OCI-LY1 (cell line): ENCODE results near the gene MMAB.

Source experiments
- H2AFZ ChIP-seq: fragments of 200-600 bp; sonication (generic), shearing (Covaris generic); 2 replicates; pipeline ENCODE4 v1.6.0; 2014; ENCODE audit warnings: antibody characterized with exemption, mild to moderate bottlenecking, low read length
- H3F3A ChIP-seq: fragments of 200-600 bp; sonication (generic), shearing (Covaris generic); 2 replicates; pipeline ENCODE4 v1.6.0; 2014; ENCODE audit warnings: mild to moderate bottlenecking, antibody characterized with exemption, low read length, moderate library complexity; ENCODE audit not compliant: insufficient read depth
- H3K27ac ChIP-seq: fragments of 200-600 bp; sonication (generic); 2 replicates; pipeline ENCODE4 v1.5.1; 2014; ENCODE audit warnings: low read length, mixed run types, mild to moderate bottlenecking, low read depth; ENCODE audit not compliant: poor library complexity, severe bottlenecking
- H3K27me3 ChIP-seq: fragments of 200-600 bp; sonication (generic); 2 replicates; pipeline ENCODE4 v1.6.0; 2014; ENCODE audit warnings: antibody characterized with exemption, mild to moderate bottlenecking, low read length, moderate library complexity; ENCODE audit not compliant: insufficient read depth
- H3K36me3 ChIP-seq: fragments of 200-600 bp; sonication (generic); 2 replicates; pipeline ENCODE4 v1.6.1; 2014; ENCODE audit warnings: mild to moderate bottlenecking, antibody characterized with exemption, low read length, moderate library complexity, mixed read lengths; ENCODE audit not compliant: insufficient read depth
- H3K4me1 ChIP-seq: fragments of 200-600 bp; sonication (generic); 2 replicates; pipeline ENCODE4 v1.5.1; 2014; ENCODE audit warnings: mild to moderate bottlenecking, low read length, moderate library complexity; ENCODE audit not compliant: insufficient read depth, severe bottlenecking
- H3K4me2 ChIP-seq: fragments of 200-600 bp; sonication (generic), shearing (Covaris generic); 2 replicates; pipeline ENCODE4 v1.6.1; 2014; ENCODE audit warnings: low read length
- H3K4me3 ChIP-seq: fragments of 200-600 bp; sonication (generic); 2 replicates; pipeline ENCODE4 v1.5.1; 2014; ENCODE audit warnings: low read length, low read depth, mild to moderate bottlenecking, mixed read lengths; ENCODE audit not compliant: poor library complexity, severe bottlenecking
- H3K79me2 ChIP-seq: fragments of 200-600 bp; shearing (Covaris generic); 2 replicates; pipeline ENCODE4 v1.6.1; 2016; ENCODE audit warnings: mixed run types, low read length, mixed read lengths; ENCODE audit not compliant: insufficient read depth
- H3K9ac ChIP-seq: fragments of 200-600 bp; sonication (generic), shearing (Covaris generic); 2 replicates; pipeline ENCODE4 v1.6.1; 2014; ENCODE audit warnings: mild to moderate bottlenecking, low read length, mixed read lengths
- H3K9me2 ChIP-seq: fragments of 200-600 bp; sonication (generic), shearing (Covaris generic); 2 replicates; pipeline ENCODE4 v1.6.1; 2014; ENCODE audit warnings: low read depth, mild to moderate bottlenecking, low read length, mixed read lengths
- H3K9me3 ChIP-seq: fragments of 200-600 bp; shearing (Covaris generic); 2 replicates; pipeline ENCODE4 v1.6.1; 2014; ENCODE audit warnings: low read length, mixed read lengths
- H4K20me1 ChIP-seq: fragments of 200-600 bp; sonication (generic), shearing (Covaris generic); 2 replicates; pipeline ENCODE4 v1.6.0; 2016; ENCODE audit warnings: mild to moderate bottlenecking, low read length; ENCODE audit not compliant: insufficient read depth
- EZH2 ChIP-seq: fragments of 200-600 bp; sonication (generic), shearing (Covaris generic); IDR thresholded peaks from 2 replicates; pipeline ENCODE4 v1.8.0; 2017; ENCODE audit warnings: borderline replicate concordance, mixed run types, mild to moderate bottlenecking, antibody characterized with exemption, low read length, moderate library complexity, mixed read lengths
- TF ChIP-seq, protein P1 (sequence below): fragments of 200-600 bp; sonication (generic), shearing (Covaris generic); IDR thresholded peaks from 2 replicates; pipeline ENCODE4 v1.5.1; 2017; ENCODE audit warnings: mild to moderate bottlenecking, antibody characterized with exemption, low read length, moderate library complexity, mixed read lengths

MMAB gene

DNA sequence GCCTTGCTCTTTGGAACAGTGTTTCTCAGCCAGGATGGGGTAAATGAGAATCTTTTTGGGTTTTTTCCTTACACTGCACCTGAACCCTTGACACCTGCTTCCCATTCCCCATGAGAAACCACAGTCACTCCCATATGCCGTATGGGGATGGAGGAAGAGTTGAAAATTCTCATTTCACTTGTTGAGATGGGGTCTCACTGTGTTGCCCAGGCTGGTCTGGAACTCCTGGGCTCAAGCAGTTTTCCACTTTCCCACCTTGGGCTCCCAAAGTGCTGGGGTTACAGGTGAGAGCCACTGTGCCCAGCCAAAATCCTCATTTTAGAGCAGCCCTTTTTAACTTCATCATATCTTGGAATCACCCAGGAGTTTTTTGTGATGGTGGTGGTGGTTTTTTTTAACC, 4.0 kb upstream of the MMAB start:
- Histone ChIP-seq H3K27me3 (no peaks in the 10 kb centered on the region), H3K4me1 (peaks cover 19% of the 10 kb centered on the region), H3K9me2 (no peaks in the 10 kb centered on the region), H3K79me2 (no peaks in the 10 kb centered on the region), H3K4me2 (no peak overlapping the region), H3K9ac (no peak overlapping the region), H3F3A (no peaks in the 10 kb centered on the region), H3K9me3 (no peaks in the 10 kb centered on the region), H3K36me3 (peaks cover 36% of the 10 kb centered on the region), H4K20me1 (no peaks in the 10 kb centered on the region), H2AFZ (no peak overlapping the region), H3K4me3 (no peak overlapping the region), H3K27ac (no peak overlapping the region)
- no peak for TF ChIP-seq EZH2
- TF ChIP-seq, protein P1, sequence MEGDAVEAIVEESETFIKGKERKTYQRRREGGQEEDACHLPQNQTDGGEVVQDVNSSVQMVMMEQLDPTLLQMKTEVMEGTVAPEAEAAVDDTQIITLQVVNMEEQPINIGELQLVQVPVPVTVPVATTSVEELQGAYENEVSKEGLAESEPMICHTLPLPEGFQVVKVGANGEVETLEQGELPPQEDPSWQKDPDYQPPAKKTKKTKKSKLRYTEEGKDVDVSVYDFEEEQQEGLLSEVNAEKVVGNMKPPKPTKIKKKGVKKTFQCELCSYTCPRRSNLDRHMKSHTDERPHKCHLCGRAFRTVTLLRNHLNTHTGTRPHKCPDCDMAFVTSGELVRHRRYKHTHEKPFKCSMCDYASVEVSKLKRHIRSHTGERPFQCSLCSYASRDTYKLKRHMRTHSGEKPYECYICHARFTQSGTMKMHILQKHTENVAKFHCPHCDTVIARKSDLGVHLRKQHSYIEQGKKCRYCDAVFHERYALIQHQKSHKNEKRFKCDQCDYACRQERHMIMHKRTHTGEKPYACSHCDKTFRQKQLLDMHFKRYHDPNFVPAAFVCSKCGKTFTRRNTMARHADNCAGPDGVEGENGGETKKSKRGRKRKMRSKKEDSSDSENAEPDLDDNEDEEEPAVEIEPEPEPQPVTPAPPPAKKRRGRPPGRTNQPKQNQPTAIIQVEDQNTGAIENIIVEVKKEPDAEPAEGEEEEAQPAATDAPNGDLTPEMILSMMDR = no peak

DNA sequence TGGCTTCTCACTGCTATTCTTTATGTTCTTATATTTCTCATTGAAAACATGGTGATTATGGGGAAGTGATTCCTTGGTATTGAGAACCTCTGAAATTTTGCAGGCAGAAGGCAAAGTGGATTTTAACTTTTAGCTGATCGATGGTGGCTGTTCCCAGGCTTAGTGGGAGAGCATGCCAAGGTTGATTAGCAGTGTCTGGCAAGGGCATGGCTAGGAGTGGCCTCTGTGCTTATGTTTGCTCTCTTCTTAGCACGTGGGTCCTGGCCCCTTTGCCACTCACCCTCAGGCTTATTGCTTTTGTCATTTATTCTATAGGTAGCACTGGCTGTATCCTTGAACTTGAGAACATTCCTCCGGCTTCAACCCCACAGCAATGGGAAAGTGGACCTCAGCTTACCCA, 2.4 kb upstream of the MMAB start:
- Histone ChIP-seq H4K20me1 (no peaks in the 10 kb centered on the region), H3K4me1 (peaks cover 19% of the 10 kb centered on the region), H3K4me2 (no peak overlapping the region), H3K27ac (no peak overlapping the region), H2AFZ (no peak overlapping the region), H3F3A (no peaks in the 10 kb centered on the region), H3K36me3 (peaks cover 32% of the 10 kb centered on the region), H3K9ac (no peak overlapping the region), H3K9me2 (no peaks in the 10 kb centered on the region), H3K4me3 (no peak overlapping the region), H3K79me2 (no peaks in the 10 kb centered on the region), H3K9me3 (no peaks in the 10 kb centered on the region), H3K27me3 (no peaks in the 10 kb centered on the region)
- TF ChIP-seq EZH2 = no peak
- TF ChIP-seq, protein P1 = no peak

- peaks cover 24% of the 10 kb centered on the region for H3K36me3 ChIP-seq
Observed at GRCh38 chr12:109573914-109574244, 575 bp upstream of the MMAB start.

More at GRCh38 chr12:109573914-109574244, 575 bp upstream of the MMAB start:
- Histone ChIP-seq H2AFZ (no peak overlapping the region), H3K9ac (peak overlapping the region; percentile 92), H3K27me3 (no peaks in the 10 kb centered on the region), H3F3A (no peaks in the 10 kb centered on the region), H3K4me2 (peak overlapping the region; percentile 95), H3K9me2 (no peaks in the 10 kb centered on the region), H3K79me2 (no peaks in the 10 kb centered on the region), H4K20me1 (no peaks in the 10 kb centered on the region), H3K4me1 (peaks cover 19% of the 10 kb centered on the region), H3K27ac (peak overlapping the region; percentile 51), H3K9me3 (no peaks in the 10 kb centered on the region), H3K4me3 (peak overlapping the region; percentile 77)
- TF ChIP-seq, protein P1 = no peak
- no peak for TF ChIP-seq EZH2
